Measurements from ENCODE around the gene LEPR.
"Not testable (repeated sequence)": the region's sequence is repeated elsewhere in the genome, so short reads cannot be mapped to it uniquely, and the experiment has no call there.

LEPR gene

DNA sequence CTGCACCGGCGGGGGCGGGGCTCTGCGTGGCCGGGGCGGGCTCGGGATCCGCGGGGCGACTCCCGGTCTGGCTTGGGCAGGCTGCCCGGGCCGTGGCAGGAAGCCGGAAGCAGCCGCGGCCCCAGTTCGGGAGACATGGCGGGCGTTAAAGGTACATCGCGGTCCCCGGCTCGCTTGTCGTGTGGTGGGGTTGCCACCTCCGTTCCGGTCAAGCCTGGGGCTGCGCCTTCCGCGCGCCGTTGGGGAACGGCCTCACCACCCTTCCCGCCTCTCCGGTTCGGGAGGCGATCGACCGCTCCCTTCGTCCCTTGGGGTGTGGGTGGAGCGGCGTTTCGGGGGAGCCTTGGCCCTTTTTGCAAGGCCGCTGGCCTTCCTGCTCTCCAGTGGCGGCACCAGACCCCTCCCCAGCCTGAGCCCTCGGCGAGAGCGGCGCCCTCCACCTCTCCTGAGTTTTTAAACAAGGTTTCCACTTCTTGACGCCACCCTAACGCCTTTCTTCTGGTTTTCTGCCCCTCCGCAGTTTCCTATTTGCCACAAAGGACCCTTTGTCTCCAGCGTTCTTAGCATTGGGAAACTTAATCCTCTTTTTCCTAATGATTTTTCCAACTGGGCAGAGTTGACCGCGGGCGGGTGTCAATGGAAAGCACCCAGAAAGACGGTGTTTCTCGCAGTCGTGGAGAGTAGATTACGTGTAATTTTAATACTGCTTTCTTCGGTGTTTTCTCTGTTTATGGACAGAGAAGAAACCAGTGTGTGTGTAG lies at the start of gene LEPR, which contains the start of gene LEPROT:
Gene LEPR, plus strand, starts transcription at position 79 of the 761 bp plus-strand sequence. CDS start 144,898 bp downstream, outside the sequence.
Gene LEPROT, plus strand, starts transcription at position 79 of the 761 bp plus-strand sequence. Its CDS starts 57 bp downstream, at position 136.
- in situ Hi-C loops (cut with MboI; ENCODE audit: low sequenced_read_pairs): loop anchor here (25.0 kb wide), 1 partner anchor 358 kb away; no protein-coding TSS in a partner anchor

DNA sequence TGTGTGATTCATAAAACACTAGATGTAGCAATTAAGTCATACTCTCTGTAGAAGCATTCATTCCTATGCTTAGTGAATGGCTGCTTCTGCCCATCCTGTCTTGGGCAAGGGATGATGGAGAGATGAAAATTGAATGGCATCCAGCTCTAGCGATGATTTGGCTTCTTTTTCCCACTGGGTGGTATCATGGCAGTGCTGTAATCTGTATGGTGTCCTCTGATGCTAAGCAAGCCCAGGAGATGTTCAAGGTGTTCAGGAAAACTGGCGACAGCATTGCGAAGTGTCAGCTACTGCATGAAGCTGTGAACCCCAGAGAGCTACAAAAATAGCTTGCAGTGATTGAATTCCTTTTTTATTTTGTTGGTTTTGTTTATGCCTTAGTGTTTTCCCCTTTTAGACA lies 48.9 kb upstream of the LEPR start:
- in situ Hi-C loops (cut with MboI; ENCODE audit: low sequenced_read_pairs): no loop called here

GRCh38 chr1:65372557-65372956 lies 47.9 kb upstream of the LEPR start:
- in situ Hi-C loops (cut with MboI; ENCODE audit: low sequenced_read_pairs): no loop called here

DNA sequence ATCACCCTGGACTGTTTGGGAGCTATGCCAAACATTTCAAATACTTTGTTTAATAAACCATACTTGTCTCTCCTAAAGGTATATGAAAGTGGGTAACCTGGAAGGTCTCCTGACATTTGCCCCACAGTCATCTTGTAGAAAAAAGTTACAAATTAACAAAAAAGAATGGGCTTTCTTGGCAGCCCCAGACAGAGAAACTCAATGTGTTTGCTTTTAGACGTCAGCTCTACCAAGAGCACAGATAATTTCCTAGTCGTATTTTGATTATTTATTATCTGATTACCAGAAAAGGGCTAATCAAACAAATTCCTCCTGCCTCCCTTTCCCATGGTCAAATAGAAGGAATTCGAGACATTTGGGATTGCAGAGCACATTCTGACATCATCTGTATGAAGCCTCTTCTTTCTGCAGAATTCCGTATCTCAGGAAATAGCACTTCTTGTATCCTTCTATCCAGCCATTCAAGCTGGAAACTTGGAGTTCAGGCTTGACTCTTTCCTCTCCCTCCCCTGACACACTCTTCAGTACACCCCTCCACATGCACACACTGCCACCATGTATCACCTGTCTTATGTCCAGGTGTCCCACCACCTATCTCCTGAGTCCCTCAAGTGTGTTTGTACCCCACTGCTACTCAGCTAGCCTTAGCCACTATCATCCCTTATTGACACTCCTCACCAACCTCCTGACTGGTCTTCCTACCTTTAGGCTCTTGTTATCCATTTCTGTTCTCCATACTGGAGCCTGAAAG lies 42.8 kb upstream of the LEPR start:
- in situ Hi-C loops (cut with MboI; ENCODE audit: low sequenced_read_pairs): no loop called here

GRCh38 chr1:65378247-65378946 lies 42.1 kb upstream of the LEPR start:
- in situ Hi-C loops (cut with MboI; ENCODE audit: low sequenced_read_pairs): no loop called here

GRCh38 chr1:65384426-65384825 lies 36.0 kb upstream of the LEPR start:
- in situ Hi-C loops (cut with MboI; ENCODE audit: low sequenced_read_pairs): not testable (repeated sequence)

DNA sequence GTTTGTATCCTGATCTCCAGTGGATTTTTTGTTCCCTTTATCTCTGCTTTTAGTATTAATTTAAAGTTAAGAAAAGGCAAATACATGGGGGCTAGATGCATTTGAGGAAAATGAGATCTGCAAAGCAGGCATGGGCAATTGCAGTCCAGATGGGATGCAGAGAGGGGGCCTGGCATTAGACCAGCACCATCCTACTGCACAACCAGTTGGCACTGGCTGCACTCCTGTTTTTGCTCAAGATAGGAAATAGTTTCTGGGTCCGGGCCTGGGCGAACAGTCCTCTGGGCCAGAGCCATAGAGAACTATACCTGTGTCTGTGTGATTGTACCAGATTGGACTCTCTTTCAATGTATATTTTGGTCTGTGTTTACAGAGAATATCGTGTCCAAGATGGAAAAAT lies 34.0 kb upstream of the LEPR start:
- in situ Hi-C loops (cut with MboI; ENCODE audit: low sequenced_read_pairs): no loop called here

- in situ Hi-C loops (cut with MboI; ENCODE audit: low sequenced_read_pairs): no loop called here
Observed at GRCh38 chr1:65387821-65388220, 32.6 kb upstream of the LEPR start.

- in situ Hi-C loops (cut with MboI; ENCODE audit: low sequenced_read_pairs): no loop called here
Observed at GRCh38 chr1:65388908-65389695, 31.4 kb upstream of the LEPR start.

DNA sequence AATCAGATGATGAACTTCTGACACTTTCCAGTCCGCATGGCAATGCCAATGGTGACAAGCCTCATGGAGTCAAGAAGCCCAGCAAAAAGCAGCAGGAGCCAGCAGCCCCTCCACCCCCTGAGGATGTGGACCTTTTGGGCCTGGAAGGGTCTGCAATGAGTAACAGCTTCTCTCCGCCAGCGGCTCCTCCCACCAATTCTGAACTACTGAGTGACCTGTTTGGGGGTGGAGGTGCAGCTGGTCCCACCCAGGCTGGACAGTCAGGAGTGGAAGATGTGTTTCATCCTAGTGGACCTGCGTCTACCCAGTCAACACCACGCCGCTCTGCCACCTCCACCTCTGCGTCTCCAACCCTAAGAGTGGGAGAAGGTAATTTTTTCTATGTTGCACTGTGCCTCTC lies 28.0 kb upstream of the LEPR start:
- in situ Hi-C loops (cut with MboI; ENCODE audit: low sequenced_read_pairs): no loop called here

GRCh38 chr1:65393347-65393746 lies 27.1 kb upstream of the LEPR start:
- in situ Hi-C loops (cut with MboI; ENCODE audit: low sequenced_read_pairs): no loop called here

- in situ Hi-C loops (cut with MboI; ENCODE audit: low sequenced_read_pairs): no loop called here
Observed at GRCh38 chr1:65393928-65394327, 26.5 kb upstream of the LEPR start.

DNA sequence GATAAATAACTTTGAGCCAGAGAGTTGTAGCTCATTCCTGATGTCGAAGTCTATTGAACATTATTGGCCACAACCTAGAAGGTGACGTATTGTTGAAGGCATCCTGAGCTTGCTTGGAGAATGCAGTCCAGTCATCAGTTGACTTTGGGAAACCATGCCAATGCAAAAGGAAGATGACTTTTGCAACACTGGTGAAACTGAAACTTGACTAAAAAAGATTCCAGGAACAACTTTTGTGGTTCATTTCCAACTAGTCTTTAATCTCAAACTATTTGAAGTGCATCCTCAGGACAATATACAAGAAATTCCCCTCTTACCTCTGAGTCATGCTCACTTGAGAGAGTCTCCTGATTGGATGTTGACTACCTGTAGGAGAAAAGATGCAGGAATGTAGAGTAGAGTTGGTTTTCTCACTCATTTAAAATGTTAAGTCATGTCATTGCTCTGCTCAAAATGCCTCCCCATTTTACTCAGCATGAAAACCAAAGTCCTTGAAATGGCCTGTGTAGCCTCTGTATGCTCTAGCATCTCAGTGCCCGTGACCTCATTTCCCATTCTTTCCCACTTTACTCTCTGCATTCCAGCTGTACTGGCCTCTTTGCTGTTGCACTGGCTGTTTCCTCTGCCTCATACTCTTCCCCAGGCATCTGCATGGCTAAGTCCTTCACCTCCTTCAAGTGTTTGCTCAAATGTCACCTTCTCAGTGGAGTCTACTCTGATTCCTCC lies 24.4 kb upstream of the LEPR start:
- in situ Hi-C loops (cut with MboI; ENCODE audit: low sequenced_read_pairs): no loop called here

DNA sequence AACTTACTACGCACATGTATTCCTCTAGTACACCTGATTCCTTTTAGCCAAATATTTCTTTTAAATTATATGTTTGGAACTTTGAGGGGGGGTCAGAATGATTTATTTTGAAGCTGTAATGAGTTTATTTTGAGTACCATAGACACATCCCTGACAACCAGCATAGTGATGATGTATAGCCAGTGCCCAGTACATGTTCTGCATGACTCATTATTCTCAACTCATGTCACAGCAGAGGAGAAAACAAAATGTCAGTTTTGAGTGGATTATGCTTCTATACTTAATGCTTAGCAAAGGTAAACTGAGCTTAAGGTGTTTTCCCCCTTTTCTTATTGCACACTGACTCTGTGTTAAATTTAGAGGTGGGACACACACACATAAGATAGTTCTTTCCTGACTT lies 22.4 kb upstream of the LEPR start:
- in situ Hi-C loops (cut with MboI; ENCODE audit: low sequenced_read_pairs): no loop called here

DNA sequence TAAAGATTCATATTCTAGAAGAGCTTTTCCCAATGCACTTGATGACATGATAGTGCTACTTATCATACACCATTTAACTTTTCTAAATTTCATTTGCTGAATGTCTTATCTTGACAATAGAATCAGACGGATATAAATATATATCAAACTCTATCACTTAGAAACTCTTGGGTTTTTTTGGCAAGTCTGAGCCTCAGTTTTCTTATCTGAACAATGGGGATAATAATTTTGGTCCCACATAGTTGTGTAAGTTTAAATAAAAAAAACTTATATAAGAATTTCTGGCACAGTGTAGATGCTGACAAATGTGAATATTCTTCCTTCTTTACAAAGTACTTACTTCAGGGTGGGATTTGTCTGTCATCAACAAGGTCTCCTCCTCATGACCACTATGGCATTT lies 21.5 kb upstream of the LEPR start:
- in situ Hi-C loops (cut with MboI; ENCODE audit: low sequenced_read_pairs): no loop called here

DNA sequence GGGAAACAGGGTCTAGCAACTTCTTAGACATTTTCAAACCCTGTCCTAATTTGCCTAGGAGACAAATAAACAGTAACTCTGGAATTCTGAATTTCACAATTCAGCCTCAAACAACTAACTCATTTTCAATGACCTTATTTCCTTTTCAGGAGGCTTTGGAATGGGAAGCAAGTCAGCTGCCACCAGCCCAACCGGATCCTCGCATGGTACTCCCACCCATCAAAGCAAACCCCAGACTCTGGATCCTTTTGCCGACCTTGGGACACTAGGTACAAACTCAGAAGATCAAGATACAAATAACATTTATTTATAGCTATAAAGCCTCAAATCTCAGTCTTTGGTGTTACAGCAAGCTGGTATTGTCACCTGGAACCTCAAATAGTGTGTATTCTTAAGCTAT lies 18.9 kb upstream of the LEPR start:
- in situ Hi-C loops (cut with MboI; ENCODE audit: low sequenced_read_pairs): loop anchor here (25.0 kb wide), 1 partner anchor 339 kb away; no protein-coding TSS in a partner anchor

DNA sequence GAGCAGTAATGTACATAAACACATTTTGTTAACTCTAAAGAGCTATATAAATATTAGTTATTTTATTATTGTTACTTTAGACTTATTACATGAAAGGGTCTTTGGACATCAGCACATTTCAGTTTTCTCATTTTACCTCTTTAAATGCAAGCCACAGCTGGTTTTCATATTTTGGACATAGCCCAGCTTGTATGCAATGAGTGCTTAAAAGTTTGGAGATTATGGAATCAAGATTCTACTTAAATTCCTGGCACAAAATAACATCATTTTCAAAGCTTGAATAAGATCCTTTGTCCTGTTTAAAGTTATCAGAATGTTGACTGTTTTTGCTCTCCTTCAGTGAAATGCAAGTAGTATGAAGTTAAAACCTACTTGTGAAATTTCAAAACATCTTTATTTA lies 15.5 kb upstream of the LEPR start:
- in situ Hi-C loops (cut with MboI; ENCODE audit: low sequenced_read_pairs): loop anchor here (25.0 kb wide), 1 partner anchor 343 kb away; no protein-coding TSS in a partner anchor

DNA sequence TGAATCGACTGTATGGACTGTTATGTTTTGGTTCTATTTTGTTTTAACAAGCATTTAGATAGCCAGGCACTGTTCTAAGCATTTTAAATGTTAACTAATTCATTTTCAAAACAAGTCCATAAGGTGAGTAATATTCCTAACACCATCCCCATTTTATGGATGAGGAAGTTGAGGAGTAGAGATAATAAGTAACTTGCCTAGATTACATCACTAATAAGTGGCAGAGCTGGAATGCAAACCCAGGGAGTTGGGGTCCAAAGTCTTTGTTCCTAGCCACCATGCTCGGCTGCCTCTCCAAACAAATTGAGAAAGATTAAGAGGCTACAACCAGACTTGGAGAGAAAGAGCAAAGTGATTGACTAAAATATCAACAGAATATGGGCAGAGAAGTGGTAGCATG lies 12.6 kb upstream of the LEPR start:
- in situ Hi-C loops (cut with MboI; ENCODE audit: low sequenced_read_pairs): loop anchor here (25.0 kb wide), 1 partner anchor 346 kb away; no protein-coding TSS in a partner anchor

DNA sequence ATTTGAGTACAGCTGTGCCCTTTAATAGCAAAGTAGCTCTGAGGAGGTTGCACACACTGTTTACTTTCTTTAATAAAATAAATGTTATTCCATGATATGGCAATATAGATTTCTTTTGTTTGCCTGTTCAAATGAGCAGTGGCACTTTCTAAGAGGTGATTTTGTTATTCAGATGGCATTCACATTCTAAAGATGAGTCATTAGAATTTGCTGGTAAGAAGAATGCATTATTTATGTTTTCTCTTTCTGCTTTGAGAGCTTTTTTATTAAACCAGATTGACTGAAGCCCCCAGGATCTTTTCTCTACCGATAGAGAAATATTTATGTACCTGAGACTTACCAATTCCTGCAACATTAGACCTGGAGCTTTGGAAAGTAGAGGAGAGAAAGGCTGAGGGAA lies 11.2 kb upstream of the LEPR start:
- in situ Hi-C loops (cut with MboI; ENCODE audit: low sequenced_read_pairs): loop anchor here (25.0 kb wide), 1 partner anchor 347 kb away; no protein-coding TSS in a partner anchor

Data from HL-60/S4 (cell line).